NAMALWA (cell line): Measurements from ENCODE around the gene ZSWIM5.
"Not testable (repeated sequence)": the region's sequence is repeated elsewhere in the genome, so short reads cannot be mapped to it uniquely, and the experiment has no call there.

Source experiments
- DNase-seq: peaks from one replicate; pipeline ENCODE4 v3.0.0-alpha.2; 2015; ENCODE audit warnings: low spot score

ZSWIM5 gene

GRCh38 chr1:45002650-45003645 is 203.5 kb downstream of the ZSWIM5 start:
- no peak for DNase-seq

GRCh38 chr1:45001576-45001975 is 204.8 kb downstream of the ZSWIM5 start:
- not testable (repeated sequence) for DNase-seq

GRCh38 chr1:45001011-45001481 is 205.4 kb downstream of the ZSWIM5 start:
- DNase-seq, result no peak

- no peak for DNase-seq
Observed at GRCh38 chr1:44999232-44999631, 207.2 kb downstream of the ZSWIM5 start.

GRCh38 chr1:44995467-44996238 is 210.8 kb downstream of the ZSWIM5 start:
- no peak for DNase-seq

- no peak for DNase-seq
Observed at GRCh38 chr1:44994309-44994898, 212.0 kb downstream of the ZSWIM5 start.

- no peak for DNase-seq
Observed at GRCh38 chr1:44988531-44989156, 217.8 kb downstream of the ZSWIM5 start.

GRCh38 chr1:44985747-44986359 is 220.6 kb downstream of the ZSWIM5 start:
- DNase-seq, result no peak

- not testable (repeated sequence) for DNase-seq
Observed at GRCh38 chr1:44977372-44977771, 229.0 kb downstream of the ZSWIM5 start.

GRCh38 chr1:44976252-44976651 is 230.2 kb downstream of the ZSWIM5 start:
- no peak for DNase-seq

- DNase-seq, result no peak
Observed at GRCh38 chr1:44973645-44974044, 232.8 kb downstream of the ZSWIM5 start.

- no peak for DNase-seq
Observed at GRCh38 chr1:44970317-44970716, 236.1 kb downstream of the ZSWIM5 start.
